HPDE6-E6E7 (cell line): ENCODE measurements around the gene USP36.
A peak's percentile ranks its signal among the peaks of the same experiment; 100 is the strongest.
"Not testable (repeated sequence)": the region's sequence is repeated elsewhere in the genome, so short reads cannot be mapped to it uniquely, and the experiment has no call there.

Experiments
- DNase-seq: peaks from one replicate; pipeline ENCODE4 v3.0.0; 2011; ENCODE audit warnings: missing footprints; ENCODE audit errors: extremely low spot score

Gene USP36

DNA sequence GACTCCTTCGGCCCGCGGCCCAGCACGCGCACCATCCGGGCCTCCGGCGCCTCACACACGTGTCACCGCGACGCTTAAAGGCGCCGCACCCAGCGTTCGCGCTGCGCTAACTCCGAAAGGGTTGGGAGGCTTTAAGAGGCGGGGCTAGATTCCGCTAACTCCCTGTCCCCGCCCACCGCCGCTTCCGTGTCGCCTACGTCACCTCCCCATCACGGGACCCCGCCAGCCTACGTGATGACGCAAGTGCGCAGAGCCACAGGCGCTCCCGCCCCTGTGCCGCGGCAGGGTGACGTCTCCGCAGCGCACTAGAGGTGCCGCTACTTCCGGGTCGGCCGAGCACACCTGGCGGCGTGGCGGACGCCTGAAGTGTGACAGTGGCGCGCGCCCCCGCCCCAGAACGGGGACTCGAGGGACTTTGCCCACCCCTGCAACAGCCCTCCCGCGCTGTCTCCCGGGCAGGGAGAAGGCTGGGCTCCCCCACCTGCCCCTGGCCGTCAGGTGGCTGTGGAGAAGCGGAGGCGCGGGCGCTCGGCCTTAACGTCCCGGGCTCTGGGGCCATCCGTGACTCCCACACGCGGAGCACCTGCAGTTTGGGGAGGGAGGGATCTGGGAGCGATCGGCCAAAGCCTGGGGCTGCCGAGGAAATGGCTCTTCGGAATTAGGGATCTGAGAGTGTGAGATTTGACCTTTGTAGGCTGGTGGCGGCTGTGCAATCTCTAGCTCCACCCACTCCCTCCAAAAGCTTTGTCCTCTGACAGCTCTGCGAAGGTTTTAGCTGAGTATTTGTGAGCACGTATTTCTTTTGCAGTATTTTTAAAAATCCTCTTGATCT lies at the start of gene USP36:
USP36 (minus strand) TSS at position 35 of the 832 bp plus-strand sequence. CDS start 4,451 bp downstream, outside the sequence.
- peak; percentile 98 for DNase-seq

DNA sequence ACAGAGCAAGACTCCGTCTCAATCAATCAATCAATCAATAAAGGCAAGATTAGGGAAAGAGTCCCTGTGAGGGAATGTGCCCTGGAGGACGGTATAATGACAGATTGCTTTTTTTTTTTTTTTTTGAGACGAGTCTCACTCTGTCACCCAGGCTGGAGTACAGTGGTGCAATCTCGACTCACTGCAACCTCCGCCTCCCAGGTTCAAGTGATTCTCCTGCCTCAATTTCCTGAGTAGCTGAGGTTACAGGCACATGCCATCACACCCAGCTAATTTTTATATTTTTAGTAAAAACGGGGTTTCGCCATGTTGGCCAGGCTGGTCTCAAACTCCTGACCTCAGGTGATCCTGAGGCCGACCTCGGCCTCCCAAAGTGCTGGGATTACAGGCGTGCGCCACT lies 49.5 kb upstream of the USP36 start:
- not testable (repeated sequence) for DNase-seq

DNA sequence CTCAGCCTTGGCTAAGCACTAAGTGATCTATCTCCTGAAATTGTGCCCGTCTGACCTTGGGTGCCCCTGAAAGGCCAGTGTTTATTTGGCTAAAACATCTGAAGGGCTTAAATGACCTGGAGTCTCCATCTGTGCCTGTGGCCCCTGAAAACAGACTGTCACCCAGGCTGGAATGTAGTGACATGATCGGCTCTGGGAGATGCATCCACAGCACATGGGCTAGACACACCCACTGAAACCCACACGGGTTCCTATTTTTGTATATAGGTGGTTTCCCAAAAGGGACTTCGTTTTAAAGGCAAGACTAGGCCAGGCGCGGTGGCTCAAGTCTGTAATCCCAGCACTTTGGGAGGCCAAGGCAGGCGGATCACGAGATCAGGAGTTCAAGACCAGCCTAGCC lies 48.9 kb upstream of the USP36 start:
- no peak for DNase-seq

DNA sequence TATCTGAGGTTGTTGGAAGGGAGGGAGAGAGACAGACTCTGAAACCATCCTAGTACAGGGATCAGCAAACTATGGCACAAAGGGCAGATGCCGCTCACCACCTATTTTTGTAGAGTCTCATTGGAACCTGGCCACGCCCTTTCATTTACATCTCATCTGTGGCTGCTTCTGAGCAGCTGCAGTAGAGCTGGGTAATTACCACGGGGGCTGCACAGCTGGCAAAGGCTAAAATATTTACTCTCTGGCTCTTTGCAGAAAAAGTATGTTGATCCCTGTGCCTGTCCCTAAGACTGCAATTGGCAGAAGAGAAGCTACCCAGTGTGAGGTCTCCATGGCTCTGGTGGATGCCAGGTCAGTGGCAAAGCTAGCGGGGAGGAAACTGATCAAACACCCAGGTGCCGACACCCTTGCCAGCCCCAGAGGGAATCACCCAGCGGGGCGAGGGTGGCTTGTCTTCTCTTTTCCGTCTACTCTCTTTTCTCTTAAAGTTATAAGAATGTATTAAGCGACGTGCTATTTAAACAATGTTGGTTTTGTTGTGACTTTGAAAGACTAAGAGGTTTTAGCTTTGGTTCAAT lies 48.4 kb upstream of the USP36 start:
- no peak for DNase-seq

DNA sequence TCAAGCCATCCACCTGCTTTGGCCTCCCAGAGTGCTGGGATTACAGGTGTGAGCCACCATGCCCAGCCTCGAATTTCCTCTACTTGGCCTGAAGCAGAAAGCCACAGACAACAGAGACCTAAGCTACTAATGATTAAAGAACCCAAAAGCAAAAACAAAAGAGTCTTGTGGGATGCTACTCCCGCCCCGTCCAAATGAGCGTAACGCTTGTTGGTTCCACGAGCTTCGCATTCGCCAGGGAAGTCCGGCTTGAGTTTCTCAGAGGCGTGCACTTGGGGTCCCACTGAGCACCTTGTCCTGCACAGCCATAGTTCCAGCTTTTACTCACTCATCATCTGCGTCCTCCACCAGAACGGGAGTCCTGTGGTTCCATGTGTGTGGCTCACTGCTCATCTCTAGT lies 46.3 kb upstream of the USP36 start:
- no peak for DNase-seq

DNA sequence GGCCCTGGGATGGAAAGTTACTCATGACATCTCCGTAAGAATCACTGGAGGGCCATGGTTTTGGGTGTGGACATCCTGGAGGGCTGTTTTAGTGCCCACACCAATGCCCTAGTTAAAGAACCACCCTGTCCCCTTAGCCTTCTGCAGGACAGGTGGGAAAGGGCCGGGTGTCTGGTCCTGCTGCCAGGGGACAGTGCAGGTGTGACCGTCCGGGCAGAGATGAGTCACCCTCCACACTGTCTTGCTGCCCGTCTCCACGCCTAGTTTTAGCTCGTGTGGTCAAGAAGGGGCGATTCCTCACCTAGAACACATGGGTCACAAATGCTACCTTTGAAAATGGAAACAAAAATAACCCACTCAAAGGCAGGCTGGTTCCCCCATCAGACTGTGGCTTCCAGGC lies 45.3 kb upstream of the USP36 start:
- DNase-seq: no peak

DNA sequence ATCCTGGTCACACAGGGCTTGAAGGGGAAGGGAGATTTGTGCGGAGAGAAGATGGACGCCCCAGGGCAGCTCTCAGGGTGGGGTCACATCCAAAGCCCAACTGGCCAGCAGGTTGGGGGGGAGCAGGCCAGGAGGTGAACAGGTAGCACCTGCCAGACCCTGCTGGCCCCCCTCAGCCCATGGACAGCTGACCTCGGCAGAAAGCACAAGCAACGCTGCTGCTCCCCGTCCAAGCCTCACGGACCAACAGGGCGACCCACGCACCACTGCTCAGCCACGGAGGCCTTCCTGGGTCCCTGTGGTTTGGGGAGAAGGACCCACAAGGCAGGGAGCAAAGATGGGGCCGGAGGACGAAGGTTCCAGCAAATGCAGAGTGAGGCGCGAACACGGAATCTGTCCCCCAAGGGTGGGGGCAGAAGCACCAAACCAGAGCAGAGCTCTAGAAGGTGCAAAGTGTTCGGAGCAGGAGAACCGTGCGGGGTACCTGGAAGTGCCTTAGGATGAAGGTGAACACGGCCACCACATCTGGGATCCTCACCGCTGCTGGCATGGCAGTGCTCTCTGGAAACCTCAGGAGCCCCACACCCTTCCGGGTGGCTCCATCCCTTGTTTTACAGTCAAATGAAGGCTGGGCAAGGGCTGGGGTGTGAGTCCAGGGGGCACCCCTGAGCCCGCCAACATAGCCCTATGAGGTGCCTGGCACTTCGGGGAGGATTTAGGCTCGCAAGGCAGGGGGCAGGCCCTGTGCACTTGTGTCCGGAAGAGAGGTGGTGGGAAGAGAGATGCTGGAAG lies 44.5 kb upstream of the USP36 start:
- DNase-seq: no peak

DNA sequence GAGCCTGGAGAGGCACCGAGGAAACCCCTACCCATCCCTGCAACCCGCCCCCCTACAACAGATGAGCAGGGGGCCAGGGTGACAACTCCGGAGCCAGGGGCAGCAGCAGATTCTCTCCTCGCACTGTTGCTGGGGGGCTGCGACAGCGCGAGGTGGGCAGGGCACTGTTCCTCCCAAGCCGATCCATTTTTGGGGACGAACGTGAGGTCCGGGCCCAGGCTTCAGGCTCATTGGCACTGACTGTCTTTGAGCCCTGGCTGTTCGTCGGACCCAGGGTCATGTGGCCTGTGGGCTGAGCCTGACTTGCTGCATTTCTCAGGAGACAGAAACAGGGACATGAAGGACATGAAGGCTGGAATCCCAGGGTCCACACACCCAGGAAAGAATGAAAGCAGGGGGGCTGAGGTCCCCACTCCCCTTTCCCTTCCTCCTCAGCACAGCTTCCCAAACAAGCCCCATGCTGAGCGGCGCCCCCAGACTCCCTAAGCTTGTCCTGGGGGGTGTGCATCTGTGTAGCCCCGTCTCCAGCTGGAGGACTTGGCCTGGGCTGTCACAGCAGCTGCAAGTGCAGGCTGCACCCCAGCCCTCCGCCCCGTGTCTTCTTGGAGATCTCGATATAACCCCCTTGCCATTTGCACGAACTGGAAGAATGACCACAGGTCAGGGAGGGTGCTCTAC lies 43.7 kb upstream of the USP36 start:
- no peak for DNase-seq

DNA sequence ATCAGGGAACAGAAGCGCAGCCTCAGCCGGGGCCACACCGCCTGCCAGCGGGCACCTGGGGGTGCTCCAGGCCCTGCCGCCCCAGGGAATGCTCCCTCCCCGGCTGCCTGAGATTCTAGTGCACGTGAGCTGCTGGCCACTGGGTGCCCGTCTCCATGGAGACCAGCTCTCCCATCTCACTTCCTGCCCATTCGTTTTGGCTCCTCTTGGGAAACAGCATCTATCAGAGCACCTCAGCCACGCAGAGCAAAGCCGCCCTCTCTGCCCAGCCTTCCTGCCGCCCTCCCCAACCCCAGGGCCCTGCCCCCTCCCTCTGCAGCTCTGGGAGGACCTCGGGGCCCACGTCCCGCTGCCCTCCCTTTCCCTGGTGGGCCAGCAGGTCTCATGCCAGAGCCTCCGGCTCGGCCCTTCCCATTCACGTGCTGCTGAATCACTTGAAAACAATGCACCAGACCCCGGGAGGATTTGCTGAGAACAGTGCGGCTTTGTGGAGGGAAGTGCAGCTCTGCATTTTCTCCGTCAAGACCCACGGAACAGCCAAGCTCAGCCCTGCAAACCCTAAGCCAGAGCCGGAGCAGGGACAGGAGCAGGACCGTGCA lies 43.0 kb upstream of the USP36 start:
- peak; percentile 86 for DNase-seq

DNA sequence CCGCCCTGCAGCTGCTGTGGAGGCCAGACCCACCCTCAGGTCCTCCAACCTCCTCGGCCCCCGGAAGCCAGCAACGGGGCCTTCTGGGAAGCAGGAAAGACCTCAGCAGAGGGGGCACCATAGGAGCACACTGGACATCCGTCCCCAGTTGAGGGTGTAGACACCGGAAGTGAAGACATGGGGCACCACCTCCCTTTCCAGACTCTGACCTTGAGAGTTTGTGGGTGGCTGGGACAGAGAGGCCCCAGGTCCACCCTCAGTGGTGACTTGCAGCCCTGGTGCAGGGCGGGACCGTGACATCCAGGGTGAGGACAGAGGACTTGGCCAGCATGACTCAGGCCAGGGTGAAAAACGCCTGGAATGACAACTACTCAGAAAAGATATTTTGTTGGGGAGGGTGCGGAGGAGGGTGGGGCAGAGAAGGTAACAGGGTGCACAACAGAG lies 42.5 kb upstream of the USP36 start:
- DNase-seq: no peak

DNA sequence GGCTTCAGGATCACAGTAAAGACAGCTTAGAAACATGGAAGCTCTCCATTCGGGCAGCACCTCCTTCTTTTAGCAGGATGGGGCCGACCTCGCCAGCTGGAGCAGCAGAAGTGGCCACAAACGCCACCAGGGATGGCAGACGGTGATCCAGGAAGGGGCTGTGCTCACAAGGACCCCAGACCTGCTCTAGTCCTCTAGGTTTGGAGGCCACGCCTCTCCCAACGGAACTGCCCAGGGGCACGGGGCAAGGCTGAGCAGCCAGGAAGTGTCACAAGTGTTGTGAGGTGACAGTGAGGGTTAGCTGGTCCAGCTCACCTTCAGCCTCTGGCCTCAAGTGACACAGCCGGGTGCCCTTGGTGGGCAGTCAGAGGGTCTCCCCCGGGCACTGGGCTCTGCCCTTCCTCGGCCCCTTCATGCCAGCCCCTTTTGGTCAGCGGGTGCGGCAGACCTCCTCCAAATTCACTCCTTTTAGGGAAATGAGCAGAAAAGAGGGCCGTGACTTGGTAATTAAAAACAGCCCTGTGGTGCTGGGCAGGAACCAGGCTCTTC lies 42.0 kb upstream of the USP36 start:
- DNase-seq: no peak

DNA sequence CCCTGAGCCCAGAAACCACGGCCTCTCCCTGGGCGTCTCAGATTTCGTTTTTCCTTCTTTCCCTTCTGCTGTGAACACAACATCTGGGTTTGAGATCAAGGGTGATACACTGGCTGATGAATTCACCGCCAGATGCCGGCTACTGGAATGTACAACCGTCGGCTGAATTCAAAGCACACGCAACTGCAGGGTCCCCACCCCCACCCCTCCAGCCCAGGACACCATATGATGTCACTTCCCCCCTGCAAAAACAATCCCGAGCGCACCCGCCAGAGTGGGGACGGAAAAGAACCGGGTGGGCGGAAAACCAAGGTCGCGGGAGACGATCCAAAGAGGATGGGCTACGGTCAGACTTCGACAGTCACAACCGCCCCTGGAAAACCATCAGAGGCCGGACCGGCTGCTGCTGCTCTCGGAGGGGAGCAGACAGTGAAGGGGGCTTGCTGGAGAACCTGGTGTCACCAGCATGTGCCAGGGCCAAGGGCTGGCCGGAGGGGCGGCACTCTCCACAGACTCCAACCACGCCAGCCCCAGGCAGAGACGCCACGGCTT lies 39.1 kb upstream of the USP36 start:
- no peak for DNase-seq

DNA sequence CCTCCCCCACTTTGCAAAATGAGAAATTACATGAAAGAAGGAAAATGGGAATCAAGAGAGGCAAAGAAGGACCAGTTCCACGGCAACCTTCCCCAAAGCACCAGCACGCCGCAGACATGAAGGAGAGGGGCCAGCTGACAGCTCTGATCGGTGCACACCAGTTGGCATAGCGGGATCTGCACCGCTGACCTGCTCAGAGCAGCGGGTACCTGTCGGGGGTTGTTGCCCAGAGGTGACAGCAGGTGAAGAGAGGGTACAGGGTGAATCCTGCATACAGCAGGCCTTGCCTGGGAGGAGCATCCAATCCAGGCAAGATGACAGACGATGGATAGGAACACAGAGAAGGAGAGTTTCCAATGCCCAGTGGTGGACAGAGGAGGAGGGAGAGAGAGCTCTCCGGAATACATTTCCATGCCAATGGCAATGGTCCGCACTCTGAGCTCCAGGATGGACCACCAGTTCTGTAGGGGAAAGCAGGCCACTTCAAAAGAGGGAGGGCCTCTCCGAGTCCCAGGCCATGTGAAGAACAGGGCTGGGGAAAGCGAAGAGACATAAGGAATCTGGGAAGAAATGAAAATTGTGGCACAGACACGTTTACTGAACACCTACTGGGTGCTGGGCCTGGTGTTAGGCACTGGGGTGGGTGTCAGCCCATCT lies 38.4 kb upstream of the USP36 start:
- no peak for DNase-seq

DNA sequence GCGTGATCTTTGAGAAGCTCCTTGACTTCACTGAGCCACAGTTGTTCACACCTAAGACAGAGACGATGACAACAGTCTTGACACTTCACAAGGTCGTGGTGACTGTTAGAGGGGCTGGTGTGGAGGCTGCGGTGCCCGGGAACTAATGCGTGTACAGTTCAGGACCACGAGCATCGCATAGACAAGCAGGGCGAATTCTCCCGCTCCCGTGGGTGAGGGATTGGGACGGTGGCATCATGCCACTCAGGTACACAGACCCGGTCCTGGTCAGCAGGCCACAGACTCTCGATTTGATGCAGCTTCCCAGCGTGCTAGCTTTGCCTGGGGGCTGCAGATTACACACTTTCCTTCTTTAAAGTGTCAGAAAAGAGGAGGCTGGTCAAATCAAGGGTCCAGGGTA lies 37.6 kb upstream of the USP36 start:
- DNase-seq: no peak

DNA sequence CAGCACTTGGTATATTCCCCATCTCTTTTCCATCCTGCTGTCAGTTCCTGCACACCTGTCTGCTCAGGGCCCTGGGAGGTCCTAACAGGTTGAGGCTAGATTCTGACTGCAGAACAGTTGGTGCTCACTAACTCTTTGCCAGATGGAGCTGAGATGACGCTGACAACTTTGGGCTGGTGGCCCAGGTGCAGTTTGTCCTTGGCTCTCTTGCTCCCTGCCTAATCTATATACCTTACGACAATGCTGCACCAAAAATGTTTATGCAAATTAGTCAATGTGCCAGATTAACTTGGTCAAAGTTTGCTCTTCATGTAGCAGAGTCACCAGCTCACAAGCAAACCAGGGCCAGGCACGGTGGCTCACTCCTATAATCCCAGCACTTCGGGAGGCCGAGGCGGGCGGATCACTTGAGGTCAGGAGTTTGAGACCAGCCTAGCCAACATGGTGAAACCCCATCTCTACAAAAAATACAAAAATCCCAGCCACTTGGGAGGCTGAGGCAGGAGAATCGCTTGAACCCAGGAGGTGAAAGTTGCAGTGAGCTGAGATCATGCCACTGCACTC lies 36.4 kb upstream of the USP36 start:
- not testable (repeated sequence) for DNase-seq

DNA sequence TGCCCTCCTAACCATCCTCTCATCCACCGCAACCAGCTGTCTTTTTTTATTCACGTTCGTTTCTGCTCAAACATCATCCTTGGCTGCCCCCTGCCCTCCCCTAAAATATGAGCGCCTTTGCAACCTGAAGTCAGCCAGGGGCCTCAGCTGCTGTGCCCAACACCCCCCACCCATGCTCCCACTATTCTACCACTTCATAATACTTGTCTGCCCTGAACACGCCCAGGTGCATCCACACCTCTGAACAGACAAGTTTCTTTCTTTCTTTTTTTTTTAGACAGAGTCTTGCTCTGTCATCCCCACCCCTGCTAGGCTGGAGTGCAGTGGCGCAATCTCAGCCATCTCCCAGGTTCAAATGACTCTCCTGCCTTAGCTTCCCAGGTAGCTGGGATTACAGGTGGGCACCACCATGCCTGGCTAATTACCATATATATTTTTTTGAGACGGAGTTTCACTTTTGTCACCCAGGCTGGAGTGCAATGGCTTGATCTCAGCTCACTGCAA lies 35.5 kb upstream of the USP36 start:
- DNase-seq: no peak

DNA sequence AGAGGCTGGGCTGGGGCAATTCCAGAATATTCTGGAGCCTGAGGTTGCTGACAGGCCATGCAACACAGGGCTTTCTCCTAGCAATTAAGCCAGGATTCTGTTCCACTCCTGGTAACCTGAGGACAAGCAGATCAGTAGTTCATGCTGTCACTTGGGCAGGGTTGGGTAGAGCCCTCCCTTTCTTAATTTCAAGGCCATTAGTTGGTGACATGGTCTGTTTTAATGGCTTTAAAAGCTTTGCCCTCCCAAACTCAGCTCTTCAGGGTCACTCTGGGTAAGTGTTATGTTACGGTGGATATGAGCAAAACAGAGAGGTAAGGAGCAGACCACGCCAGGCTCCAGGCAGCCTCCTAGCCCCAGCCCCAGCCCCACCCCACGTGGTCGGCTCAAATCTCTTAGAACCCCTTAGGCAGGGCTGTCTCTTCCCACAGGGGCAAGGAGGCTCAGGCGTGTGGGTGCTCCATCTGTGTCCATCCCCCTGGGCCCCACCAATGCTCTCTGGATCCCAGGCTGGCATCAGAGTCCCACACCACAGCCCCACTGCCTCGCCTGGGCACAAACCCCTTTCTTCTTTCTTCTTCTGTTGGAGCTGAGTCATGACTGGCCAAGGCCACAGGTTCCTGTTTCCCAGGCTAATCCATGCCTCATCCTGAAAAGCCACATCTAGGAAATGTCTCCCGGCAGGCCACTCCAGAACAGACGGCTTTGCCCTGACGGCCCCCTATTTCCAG lies 34.9 kb upstream of the USP36 start:
- no peak for DNase-seq

DNA sequence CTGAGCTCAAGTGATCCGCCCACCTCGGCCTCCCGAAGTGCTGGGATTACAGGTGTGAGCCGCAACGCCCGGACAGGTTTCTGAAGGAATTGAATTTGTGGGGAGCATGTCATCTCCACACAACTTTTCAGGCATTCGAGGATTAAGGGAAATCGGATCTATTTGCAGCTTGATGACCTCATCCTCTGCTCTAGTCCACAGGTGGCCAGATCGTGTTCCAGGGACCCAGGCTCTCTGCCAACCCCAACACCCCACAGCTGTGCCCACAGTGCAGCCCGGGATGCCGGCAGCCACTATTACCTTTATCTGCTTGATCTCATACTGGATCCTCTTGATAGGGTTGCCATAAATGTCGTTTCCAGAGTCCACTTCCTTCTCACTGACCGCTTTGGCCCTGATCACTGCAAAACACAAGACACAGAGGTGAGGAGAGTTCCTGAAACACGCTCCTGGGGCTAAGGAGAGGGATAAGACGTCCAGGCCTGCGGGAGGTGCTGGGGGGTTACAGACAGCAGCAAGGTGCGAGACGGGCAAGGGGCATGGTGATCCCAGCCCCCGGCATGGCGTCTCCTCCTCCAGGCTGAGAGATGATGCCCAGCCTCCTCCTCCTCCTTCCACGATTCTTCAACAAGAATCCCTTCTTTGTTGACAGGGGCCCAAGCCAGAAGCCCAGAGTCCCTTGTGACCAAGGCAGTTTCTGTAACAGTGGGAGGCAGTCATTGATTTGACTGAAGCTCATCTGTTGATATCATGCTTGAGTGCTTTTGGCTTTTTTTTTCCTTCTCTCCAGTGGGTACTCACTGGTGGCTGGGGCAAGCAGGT lies 33.1 kb upstream of the USP36 start:
- no peak for DNase-seq
